HG03159 (cell line): Measurements from ENCODE around the gene ABHD15.

Source experiments
- ATAC-seq: cut with Tn5 transposase; IDR thresholded peaks from one replicate; pipeline ENCODE4 v1.9.1; 2021; ENCODE audit warnings: mild to moderate bottlenecking, moderate library complexity; ENCODE audit not compliant: unreplicated experiment

The ABHD15 gene

DNA sequence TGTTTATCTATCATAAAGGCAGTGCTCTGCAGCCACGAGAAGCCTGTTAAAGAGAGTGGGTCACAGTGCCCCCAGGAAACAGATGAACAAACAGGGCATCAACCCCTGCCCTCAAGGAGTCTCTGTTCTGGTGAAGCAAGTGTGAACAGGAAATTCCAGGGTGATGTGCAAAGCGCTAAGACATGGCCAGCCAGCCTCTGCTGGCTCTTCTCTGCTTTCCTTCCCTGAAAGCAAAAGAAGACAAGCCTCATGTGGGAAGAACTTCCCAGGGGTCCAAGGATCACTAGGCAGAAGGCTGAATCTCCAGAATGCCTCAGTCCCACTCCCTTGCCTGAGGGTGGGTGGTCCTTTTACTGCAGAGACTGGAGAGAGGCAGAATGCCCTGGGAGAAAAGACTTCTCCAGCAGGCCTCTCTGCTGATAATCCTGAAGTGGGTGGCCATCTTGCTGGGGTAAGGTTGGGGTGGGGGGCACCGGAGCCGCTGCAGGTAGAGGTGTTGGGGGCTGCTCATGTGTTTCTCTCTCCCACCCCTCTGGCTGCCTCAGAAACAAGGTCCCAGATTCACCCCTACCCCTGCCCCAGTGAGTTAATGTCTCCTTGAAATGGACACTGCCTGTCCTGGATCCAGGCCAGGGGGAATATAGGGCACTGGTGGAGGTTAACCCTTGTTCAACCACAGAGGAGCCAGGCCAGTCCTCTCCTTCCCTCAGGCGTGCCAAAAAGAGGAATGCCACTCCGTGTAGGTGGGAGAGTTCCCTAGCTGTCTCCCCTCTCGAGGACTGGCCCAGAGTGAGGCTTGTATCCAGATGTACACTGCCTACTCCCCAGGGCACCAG lies 28.5 kb upstream of the ABHD15 start:
- ATAC-seq, result no peak

DNA sequence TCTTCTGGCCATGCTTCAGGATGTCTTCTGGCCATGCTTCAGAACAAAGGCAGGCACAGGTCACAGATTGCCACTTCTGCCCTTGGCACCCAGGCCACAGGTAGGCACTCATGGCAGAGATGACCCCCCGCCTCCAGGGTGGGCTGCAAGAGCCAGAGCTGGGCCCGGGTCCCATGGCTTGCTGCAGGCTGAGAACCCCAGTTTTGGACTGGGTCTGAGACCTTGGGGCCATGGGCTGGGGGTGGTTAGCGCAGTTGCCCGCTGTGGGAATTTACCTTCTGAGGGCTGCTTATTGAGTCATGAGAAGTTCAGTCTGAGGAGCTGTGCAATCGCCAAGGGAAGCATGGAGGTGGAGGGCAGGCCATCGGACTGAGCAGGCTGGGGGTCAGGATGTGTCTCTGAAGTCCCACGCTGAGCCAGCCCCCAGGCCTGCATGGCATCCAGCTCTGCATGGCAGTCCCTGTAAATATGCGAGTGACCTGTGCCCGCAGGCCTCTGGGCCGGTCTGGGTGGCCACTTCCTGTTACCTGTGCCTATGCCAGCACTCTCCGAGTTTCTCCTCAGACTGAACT lies 27.8 kb upstream of the ABHD15 start:
- ATAC-seq, result no peak

DNA sequence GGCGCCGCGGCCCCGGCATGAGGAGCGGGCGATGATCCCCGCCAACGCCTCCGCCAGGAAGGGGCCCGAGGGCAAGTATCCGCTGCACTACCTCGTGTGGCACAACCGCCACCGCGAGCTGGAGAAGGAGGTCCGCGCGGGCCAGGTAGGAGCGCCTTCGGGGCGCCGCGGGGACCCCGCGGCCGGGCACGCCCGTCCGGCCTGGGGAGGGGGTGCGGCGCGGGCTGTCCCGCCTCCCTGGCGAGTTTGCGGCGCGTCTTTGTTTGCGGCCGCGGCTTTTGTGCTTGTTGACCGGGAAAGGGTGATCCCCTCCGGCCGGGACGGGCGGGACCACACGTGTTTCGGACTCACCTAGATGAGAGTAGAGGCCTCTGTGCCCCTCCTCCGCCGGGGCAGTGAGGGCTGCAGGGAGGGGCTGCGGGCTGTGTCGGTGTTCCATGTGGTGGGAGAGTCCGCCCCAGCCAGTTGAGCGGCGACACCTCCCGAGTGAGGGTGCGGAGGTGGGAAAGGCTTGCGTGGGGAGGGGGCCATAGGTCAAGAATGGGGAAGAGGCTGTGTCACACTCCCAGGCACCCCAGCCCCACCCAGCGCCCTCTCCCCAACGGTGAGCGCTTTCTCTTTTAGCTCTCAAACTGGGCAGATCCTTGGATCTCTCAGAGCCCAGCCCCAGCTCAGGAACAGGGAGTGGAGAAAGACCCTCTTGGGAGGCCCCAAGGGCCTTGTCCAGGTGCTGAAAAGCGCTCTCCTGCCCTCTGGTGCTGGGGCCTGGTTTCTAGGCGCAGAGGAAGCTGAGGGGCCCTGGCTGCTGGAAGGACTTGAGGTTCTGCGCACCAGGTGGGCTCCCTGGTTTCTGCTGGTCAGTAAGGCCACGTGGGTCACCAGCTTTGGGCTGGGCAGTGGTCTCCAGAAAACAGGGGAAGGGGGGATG lies 27.0 kb upstream of the ABHD15 start:
- no peak for ATAC-seq

DNA sequence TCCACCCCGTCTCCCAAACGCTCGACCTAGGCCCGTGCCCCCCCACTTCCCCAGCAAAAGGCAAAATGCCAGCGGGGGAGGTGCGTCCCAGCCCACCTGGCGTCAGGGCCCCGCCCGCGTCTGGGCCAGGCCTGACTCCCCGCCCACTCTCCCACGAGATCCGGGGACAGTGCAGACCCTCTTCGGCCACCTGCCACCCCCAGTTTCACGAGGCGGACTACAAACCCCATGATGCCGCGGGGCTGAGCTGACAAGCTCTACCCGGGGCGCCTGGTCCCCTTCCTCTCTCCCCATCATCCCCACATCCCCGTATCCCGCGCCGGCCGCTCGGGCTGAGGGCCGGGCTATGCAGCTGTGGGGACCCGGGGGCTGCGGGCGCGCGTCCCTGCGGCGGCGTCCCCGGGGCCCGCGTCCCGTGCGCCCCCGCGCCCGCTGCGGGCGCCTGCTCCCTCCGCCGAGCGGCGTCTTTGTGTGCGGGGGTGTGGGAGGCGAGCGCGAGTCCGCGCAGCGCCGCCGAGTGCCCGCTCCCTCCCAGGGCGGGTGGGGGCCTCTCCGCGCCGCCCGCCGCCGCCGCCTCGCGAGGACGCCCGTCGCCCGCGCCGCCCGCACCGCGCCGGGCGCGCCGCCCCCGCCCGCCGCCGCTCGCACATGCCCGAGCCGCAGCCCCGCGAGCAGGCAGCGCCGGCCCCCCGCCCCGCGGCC lies 26.2 kb upstream of the ABHD15 start, which contains the start of gene ANKRD13B:
Gene ANKRD13B, plus strand, starts transcription at position 283 of the 702 bp plus-strand sequence. CDS start 490 bp downstream, outside the sequence.
- ATAC-seq, result no peak

DNA sequence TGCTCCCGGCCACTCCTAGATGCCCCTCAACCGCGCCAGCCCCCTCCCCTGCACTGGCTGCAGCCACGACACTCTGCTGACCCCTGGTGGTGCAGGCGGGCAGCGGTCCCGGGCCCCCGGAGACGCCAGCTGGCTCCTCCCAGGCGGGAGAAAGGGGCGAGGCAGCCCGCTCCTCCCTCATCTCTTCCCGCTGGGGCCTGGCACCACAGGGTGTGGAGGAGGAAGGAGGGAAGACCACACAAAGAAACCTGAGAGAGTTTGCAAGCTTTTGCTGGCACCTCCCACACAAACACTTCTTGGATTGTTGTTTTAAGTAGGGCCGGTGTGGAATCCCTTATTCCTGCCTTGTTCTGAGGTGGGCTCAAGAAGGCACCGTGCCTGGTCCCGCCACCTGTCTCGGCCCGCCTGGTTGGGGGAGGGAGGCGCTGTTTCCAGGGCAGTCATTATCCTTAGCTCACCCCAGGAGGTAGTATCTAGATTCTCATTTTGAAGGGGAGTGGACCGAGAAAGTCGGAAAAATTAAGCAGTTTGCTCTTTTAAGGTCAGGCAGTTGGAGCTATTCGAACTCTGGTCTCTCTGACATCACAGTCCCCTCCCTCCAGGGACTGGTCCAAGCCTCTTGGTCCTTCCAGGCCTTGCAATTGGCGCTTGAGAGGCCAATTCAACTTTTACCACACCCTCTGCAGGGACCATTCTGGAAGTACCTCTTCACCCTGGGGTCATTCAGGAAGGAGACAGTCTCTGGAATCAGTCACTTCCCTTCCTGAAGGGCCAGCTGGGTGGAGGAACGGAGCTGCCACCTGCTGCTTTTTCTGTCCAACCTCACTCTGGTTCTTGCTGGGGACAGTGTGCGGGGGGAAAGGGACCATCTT lies 25.1 kb upstream of the ABHD15 start:
- ATAC-seq, result no peak

DNA sequence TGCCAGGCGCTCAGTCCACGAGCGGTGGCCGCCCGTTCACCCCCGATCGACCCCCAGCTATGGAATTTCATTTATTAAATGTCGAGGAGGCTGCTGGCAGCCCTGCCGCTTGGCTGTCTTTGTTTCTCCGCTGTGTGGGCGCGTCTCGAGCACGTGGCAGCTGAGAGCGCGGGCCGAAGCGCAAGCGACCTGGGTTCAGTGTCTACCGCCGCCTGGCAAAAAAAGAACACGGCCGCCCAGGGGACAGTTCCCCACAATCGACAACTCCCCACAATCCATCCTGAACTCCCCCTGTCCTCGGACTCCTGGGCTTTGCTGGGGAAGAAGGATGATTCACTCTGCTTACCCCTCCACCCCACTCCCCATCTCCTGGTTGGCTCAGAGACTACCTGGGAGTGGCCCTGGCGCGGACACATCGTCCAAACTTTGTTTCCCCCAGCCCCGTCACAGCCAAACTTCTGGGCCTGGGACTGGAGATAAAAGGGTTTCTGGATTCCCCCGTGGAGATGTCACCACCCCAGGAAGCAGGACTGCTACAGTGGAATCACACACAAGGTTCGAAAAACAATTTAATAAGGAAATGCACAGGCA lies 24.4 kb upstream of the ABHD15 start:
- no peak for ATAC-seq

DNA sequence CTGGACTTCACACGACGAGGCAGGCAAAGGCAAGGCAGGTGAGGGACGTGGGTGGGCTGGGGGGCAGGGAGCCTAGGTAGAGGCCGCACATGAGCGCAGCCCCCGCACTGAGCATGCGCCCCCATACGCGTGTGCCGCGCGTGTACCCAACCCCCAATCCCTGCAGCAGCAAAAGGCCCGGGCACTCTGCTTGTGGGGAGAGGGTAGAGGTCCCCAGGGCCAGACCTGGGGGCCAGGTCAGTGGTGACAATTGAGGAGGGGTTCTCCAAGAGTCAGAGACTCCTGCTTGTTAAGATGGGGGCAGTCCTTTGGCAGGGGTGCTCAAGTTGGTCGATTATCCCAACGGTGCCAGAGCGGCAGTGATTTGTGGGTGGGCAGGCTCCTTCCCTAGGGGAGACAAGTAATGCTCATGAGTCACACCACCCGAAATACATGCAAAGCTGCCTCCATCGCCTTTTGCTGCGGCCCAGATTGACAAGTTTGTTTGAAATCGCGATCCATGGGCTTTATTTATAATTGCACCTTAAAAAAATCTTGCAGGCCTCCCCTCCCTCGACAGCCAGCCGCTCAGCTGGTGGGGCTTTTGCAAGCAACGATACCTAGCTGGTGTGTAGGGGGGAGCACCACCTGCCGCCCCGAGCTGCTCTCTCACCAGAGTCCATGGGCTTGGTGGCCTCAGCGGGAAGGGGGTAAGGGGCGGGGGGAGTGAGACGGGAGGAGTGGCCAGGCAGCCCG lies 23.7 kb upstream of the ABHD15 start:
- no peak for ATAC-seq

DNA sequence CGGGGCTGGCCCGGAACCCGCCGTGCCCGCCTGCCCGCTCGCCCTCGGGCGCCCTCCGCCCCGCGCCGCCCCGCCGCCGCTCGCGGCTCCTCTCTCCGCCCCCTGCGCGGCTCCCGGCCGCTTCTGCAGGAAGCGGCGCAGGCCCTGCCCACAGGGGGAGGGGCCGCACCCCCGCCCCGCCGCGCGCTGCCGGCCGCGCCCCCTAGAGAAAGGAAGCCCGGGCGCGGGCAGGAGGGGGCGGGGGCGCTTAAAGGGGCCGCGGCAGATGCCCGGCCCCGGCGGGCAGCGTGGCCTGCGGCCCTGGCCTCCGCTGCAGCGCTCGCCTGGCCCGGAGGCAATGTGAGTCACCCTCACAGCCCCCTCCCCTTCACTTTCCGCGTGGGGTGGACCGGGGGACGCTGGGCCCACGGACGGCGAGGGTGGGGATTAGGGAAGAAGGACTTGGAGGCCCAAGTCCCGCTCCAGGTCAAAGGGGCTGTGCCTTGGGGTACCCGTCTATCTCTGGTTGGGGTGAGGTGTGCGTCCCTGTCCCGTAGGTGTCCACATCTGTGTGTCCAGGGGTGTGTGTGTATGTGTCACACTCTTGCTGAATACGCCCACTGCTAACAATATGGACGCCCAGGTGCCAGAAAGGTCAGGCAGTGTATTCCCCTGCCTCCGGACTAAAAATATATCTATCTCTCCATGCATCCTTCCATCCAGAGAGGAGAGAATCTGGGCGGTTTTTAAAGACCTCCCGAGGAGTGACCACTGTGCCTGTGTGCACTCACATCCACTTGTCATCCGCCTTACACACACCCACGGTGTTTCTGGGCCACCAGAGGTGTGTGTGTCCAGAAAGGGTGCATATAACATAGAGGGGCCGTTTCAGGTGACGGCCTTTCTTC lies 22.9 kb upstream of the ABHD15 start, which contains the start of gene GIT1:
Gene GIT1, minus strand, starts transcription at position 125 of the 887 bp plus-strand sequence. CDS start 270 bp downstream, outside the sequence.
- peak; percentile 59 for ATAC-seq

DNA sequence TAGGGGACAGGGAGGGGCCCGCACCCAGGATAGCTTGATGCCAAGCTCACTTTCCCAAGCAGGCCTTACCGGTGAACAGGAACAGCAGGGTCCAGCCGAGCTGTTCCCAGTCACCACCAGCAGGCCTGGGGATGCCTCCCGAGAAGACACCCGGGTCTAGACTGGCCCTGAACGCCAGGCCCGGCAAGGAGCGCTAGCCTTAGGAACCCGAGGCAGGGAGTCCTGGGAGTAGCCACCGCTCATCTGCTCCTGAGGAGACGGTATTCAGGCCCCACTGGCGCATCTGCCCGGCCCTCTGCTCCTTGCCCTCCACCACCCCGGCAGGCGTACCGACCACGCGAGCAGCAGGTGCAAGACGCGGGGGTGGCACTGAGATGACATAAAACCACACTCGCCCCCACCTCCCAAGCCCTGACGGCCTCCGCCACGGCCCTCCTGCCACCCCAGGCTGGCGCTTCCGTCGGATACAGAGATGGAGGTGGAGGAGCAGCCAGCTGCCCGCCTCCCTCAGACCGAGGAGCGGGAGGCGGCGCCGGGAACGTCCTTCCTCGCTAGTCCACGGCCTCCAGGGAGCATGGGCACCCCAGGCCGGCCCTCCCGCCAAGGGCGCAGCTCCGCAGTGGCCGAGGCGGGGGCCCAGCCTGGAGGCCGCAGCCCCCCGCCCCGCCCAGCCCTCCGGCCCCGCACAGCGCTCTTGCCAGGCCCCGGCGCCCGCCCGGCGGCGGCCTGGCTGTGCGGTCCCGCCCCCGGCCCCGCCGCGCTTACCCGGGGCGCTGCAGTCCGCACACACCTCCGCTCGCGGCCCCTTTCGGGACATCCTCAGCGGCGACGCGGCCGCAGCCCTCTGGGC lies 21.9 kb upstream of the ABHD15 start:
- peak; percentile 17 for ATAC-seq

DNA sequence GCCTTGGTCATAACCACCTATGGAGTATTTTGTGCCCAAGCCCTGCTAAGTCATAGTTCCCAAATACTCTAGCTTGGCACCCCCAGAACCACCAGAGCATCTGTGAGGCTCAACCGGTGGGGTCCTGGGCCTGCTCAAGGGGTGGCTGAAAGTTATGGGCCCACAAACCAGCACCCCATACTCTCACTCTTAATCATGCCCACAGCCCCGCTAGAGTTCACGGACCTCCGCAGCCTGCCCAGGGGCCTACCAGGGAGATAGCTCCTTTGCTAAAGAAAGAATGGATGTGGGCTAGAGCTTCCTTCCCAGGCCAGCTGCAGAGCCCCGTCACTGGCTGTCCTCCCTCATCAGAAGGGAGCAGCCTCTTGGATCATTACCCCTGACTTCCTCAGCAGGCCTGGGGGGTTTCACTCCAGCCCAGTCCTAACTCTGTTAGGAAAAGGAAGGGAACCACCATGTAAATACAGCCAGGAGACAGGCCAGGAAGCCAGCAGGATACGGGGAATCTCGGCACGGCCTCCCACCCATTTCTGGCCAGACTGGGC lies 21.3 kb upstream of the ABHD15 start:
- ATAC-seq, result no peak

DNA sequence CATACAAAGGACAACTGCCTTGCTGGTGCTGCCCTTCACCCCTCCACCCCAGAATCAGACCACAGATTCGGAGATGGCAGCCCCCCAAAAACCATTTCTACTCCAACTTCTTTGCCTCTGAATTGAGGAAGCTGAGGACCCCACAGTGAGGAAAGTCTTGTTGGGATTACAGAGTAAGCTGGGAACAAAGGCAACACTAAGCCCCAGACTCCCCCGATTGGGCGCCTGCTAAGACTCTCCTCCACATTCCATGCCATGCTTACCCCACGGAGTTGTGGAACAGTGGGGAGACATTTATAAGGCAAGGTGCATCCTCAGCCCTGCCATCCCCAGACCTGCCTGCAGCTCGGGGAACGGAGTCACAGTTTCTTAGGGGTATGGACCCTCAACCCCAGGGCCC lies 20.8 kb upstream of the ABHD15 start:
- ATAC-seq, result no peak

DNA sequence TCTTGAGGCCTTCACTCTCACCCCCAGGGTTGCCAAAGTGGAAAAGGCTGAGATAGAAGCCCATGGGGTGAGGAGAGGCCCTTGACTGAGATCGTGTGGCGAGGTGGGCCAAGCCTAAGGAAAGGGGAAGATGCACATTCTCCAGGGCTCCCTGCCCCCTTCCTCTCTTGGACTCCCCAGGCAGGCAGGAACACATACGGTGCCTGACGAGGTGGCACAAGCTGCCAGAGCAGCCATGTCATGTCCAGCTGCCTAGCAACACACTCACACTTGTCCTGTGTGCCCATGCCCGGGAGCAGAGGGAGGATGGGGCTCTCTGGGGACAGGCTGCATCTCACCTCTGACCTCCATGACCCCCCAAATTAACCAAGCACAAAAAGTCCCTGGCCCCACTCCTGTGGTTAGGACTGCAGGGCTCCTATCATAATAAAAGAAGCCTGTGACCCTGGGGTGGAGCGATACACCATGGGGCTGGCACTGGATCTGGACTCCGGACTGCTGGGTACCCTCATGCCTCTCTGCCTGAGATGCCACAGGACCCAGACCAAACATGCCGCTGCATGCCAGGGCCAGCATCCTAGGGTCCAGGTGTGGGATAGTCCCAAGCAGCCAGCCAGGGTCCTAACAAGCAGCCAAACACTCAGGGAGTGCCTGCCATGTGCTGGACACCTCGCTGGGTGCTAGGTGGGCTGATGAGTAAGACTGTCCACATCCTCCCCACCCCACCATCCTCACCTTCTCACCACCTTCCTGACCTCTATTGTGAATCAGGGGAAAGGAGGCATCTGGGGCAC lies 20.0 kb upstream of the ABHD15 start:
- no peak for ATAC-seq

DNA sequence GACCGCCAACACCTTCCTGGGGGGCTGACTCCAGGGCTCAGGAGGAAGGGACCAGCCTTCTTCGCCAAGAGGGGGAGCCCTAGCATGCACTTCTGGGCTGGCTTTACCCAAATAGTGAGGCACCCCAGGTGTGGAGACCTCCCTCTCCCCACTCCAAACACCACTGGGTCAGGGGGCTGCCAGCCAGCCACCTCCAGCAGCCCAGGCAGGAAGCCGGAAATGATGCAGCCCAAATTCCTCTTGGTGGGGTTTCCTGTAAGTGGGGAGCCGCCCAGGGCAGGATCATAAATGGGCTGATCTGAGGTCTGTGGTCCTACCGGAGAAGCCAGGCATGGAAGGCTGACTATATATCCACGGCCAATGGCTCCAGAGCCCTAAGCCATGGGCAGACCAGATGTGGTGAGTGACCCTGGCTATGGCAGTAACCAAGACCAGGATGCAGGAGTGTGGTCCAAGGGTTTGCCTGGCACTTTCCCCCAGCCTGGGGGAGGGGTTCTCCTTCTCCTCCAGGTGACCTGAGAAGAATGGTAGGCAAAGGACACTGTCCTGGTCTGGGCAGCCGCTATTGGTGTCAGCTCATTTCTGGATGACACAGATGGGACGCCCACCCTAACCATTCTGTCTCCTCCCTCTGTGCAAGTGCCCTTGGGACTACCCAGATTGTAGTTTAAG lies 18.4 kb upstream of the ABHD15 start:
- no peak for ATAC-seq

DNA sequence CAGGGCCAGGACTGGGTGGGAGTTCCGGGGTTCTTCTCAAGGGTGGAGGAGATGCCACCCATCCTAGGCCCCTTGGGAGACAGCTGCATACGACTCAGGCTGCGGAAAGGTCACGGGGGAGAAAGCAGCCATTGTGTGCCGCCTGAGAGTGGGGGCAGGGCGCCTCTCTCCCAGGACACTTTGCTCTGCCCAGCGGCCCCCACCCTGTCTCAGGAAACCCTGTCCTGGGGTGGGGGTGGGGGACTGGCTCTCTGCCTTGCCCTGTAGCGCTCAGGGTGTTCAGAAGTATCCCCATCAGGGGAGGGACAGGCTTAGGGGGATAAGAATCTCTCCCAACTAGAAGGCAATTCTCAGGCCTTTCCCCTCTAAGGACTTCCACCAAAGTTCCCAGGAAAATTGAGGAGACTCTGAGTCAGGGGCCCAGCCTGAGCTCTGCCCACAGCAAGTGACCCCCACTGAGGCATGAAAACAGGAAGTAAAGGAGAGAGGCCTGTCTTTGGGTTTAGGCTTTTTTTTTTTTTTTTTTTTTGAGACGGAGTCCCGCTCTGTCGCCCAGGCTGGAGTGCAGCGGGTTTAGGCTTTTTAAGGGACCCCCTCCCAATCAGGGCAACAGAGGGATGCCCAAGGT lies 17.7 kb upstream of the ABHD15 start:
- no peak for ATAC-seq
